IMR-90 (cell line): ENCODE results near the gene FNDC3B. TPM values are rescaled to one million over a fixed set of nuclear protein-coding genes. Genes with fewer than 3 reads are reported as not detected.

Experiments
- ATAC-seq: fragments of 200-7000 bp; cut with Tn5 transposase; 2 replicates; pipeline ENCODE4 v1.9.1; 2020; ENCODE audit warnings: low read depth, mild to moderate bottlenecking, moderate library complexity
- BruUV-seq: library from RNA; stranded (reverse); fragments of 400-500 nt; replicated peaks from 2 replicates; lab custom pipeline; 2021; lab: Mats Ljungman, UMichigan
- CTCF ChIA-PET: fragments of 300-600 bp; formaldehyde crosslinking; extraction: SDS; loops from one replicate; lab custom pipeline; 2021; ENCODE audit warnings: antibody characterized with exemption; lab: Yijun Ruan, JAX
- POLR2A ChIA-PET: fragments of 300-600 bp; sonication (Branson Sonifier 250); formaldehyde crosslinking; loops from one replicate; lab custom pipeline; 2022; ENCODE audit warnings: antibody characterized with exemption; ENCODE audit not compliant: unreplicated experiment; lab: Charles Lee
- DNase-seq: peaks from one replicate; pipeline ENCODE4 v3.0.0; 2013
- H2AFZ ChIP-seq: replicated peaks from 2 replicates; pipeline ENCODE3; 2013; ENCODE audit warnings: low read length, mild to moderate bottlenecking; ENCODE audit not compliant: poor library complexity
- H2AK5ac ChIP-seq: 2 replicates; pipeline ENCODE4 v1.6.1; 2013; ENCODE audit warnings: low read depth, low read length, inconsistent platforms
- H2AK9ac ChIP-seq: replicated peaks from 2 replicates; pipeline ENCODE3; 2013; ENCODE audit warnings: mild to moderate bottlenecking, low read depth, low read length, moderate library complexity; ENCODE audit not compliant: poor library complexity
- H2BK120ac ChIP-seq: 2 replicates; pipeline ENCODE4 v1.6.1; 2013; ENCODE audit warnings: low read depth, low read length, inconsistent platforms
- H2BK15ac ChIP-seq: 3 replicates; pipeline ENCODE4 v1.6.1; 2013; ENCODE audit warnings: low read depth, low read length, inconsistent platforms
- H2BK20ac ChIP-seq: 2 replicates; pipeline ENCODE4 v1.6.1; 2013; ENCODE audit warnings: low read depth, mild to moderate bottlenecking, inconsistent platforms, low read length, moderate library complexity
- H2BK5ac ChIP-seq: 2 replicates; pipeline ENCODE4 v1.6.1; 2013; ENCODE audit warnings: mild to moderate bottlenecking, low read depth, low read length, inconsistent platforms; ENCODE audit not compliant: poor library complexity, severe bottlenecking
- H3K14ac ChIP-seq: replicated peaks from 2 replicates; pipeline ENCODE4 v1.6.1; 2013; ENCODE audit warnings: low read depth, low read length, inconsistent platforms
- H3K18ac ChIP-seq: 2 replicates; pipeline ENCODE4 v1.6.1; 2013; ENCODE audit warnings: low read depth, low read length, control low read depth
- H3K23ac ChIP-seq: 2 replicates; pipeline ENCODE4 v1.6.1; 2013; ENCODE audit warnings: low read depth, low read length, inconsistent platforms
- H3K27ac ChIP-seq: 2 replicates; pipeline ENCODE4 v1.5.1; 2013; ENCODE audit warnings: mild to moderate bottlenecking, control low read depth, low read length; ENCODE audit not compliant: insufficient read depth
- H3K27me3 ChIP-seq: 2 replicates; pipeline ENCODE4 v1.6.1; 2013; ENCODE audit warnings: low read length; ENCODE audit not compliant: control insufficient read depth, insufficient read depth
- H3K36me3 ChIP-seq: 2 replicates; pipeline ENCODE4 v1.6.1; 2013; ENCODE audit warnings: low read length, mixed read lengths; ENCODE audit not compliant: control insufficient read depth, insufficient read depth
- H3K4ac ChIP-seq: 2 replicates; pipeline ENCODE4 v1.6.1; 2013; ENCODE audit warnings: low read depth, low read length, inconsistent platforms
- H3K4me1 ChIP-seq: 2 replicates; pipeline ENCODE4 v1.6.1; 2013; ENCODE audit warnings: low read length, mixed read lengths; ENCODE audit not compliant: control insufficient read depth, insufficient read depth
- H3K4me2 ChIP-seq: 2 replicates; pipeline ENCODE4 v1.6.1; 2013; ENCODE audit warnings: low read depth, mild to moderate bottlenecking, control low read depth, low read length, moderate library complexity
- H3K4me3 ChIP-seq: 2 replicates; pipeline ENCODE4 v1.5.1; 2013; ENCODE audit warnings: low read depth, mild to moderate bottlenecking, control low read depth, low read length, moderate library complexity; ENCODE audit not compliant: insufficient read depth
- H3K56ac ChIP-seq: 2 replicates; pipeline ENCODE4 v1.6.1; 2013; ENCODE audit warnings: low read length, inconsistent platforms; ENCODE audit not compliant: insufficient read depth; ENCODE audit errors: extremely low read depth
- H3K79me1 ChIP-seq, 2 experiments: 2 replicates each; pipeline ENCODE4 v1.6.1; 2013; ENCODE audit warnings: low read length in 2 of 2, inconsistent platforms in 1 of 2, low read depth in 1 of 2
- H3K9ac ChIP-seq: 2 replicates; pipeline ENCODE4 v1.6.1; 2013; ENCODE audit warnings: low read depth, low read length, control low read depth
- H3K9me1 ChIP-seq: 2 replicates; pipeline ENCODE4 v1.6.1; 2013; ENCODE audit warnings: low read length, inconsistent platforms; ENCODE audit not compliant: insufficient read depth
- H3K9me3 ChIP-seq: 2 replicates; pipeline ENCODE4 v1.6.1; 2013; ENCODE audit warnings: low read length; ENCODE audit not compliant: control insufficient read depth, insufficient read depth
- H4K20me1 ChIP-seq: 2 replicates; pipeline ENCODE4 v1.6.1; 2013; ENCODE audit warnings: low read length, inconsistent platforms; ENCODE audit not compliant: insufficient read depth
- H4K5ac ChIP-seq: 2 replicates; pipeline ENCODE4 v1.6.1; 2013; ENCODE audit warnings: mild to moderate bottlenecking, low read depth, low read length, control low read depth
- H4K8ac ChIP-seq, 2 experiments: 2 replicates each; pipeline ENCODE4 v1.6.1; 2013; ENCODE audit warnings: low read depth in 2 of 2, low read length in 2 of 2, control low read depth in 1 of 2, inconsistent platforms in 1 of 2
- H4K91ac ChIP-seq: 2 replicates; pipeline ENCODE4 v1.6.1; 2013; ENCODE audit warnings: low read depth, low read length, inconsistent platforms; ENCODE audit not compliant: insufficient read depth
- BHLHE40 ChIP-seq: fragments of 150-350 bp; IDR thresholded peaks from 2 replicates; pipeline ENCODE4 v1.6.1; 2016; ENCODE audit warnings: mild to moderate bottlenecking, low read depth, low read length
- CEBPB ChIP-seq: IDR thresholded peaks from 2 replicates; pipeline ENCODE4 v1.6.1; 2012; ENCODE audit warnings: low read depth, low read length, improper control_type of control experiment
- CHD1 ChIP-seq: IDR thresholded peaks from 2 replicates; pipeline ENCODE4 v1.6.1; 2012; ENCODE audit warnings: low read depth, low read length, improper control_type of control experiment
- FOS ChIP-seq: fragments of 150-350 bp; IDR thresholded peaks from 2 replicates; pipeline ENCODE4 v1.6.1; 2016; ENCODE audit warnings: low read depth, low read length
- NFE2L2 ChIP-seq: fragments of 150-350 bp; IDR thresholded peaks from 2 replicates; pipeline ENCODE4 v1.6.1; 2016; ENCODE audit warnings: low read depth, mild to moderate bottlenecking, low read length
- RCOR1 ChIP-seq: IDR thresholded peaks from 2 replicates; pipeline ENCODE4 v1.6.1; 2012; ENCODE audit warnings: mild to moderate bottlenecking, low read length, improper control_type of control experiment; ENCODE audit not compliant: insufficient replicate concordance
- RFX5 ChIP-seq: IDR thresholded peaks from 2 replicates; pipeline ENCODE4 v1.8.0; 2012; ENCODE audit warnings: low read depth, mild to moderate bottlenecking, low read length, moderate library complexity
- WGBS, 2 experiments: methylation state at CpG; one replicate each; pipeline versions ENCODE4 v1.1.5 to v1.1.7; 2013; ENCODE audit warnings: missing lambda C conversion rate in 2 of 2; ENCODE audit not compliant: insufficient read length in 1 of 2; ENCODE audit errors: extremely low coverage in 2 of 2; 5-methylcytosine and 5-hydroxymethylcytosine counted together
- dilution Hi-C: fragments of 300-500 bp; cut with HindIII; formaldehyde crosslinking; loops from one replicate; pipeline ENCODE4 v1.14.3; 2018; ENCODE audit warnings: low sequenced_read_pairs; ENCODE audit not compliant: unreplicated experiment
- in situ Hi-C: fragments of 300-500 bp; cut with MboI; formaldehyde crosslinking; loops from 3 replicates; pipeline ENCODE4 v1.14.3; 2019; ENCODE audit warnings: low sequenced_read_pairs, inconsistent platforms, mixed read lengths
- intact Hi-C: fragments of 100-400 bp; cut with micrococcal nuclease; formaldehyde crosslinking; loops from 2 replicates; pipeline ENCODE4 v1.10.0; 2022
- polyA plus RNA-seq, 3 experiments: library from polyadenylated mRNA; depleted of rRNA; stranded (reverse); fragments of >200 nt; gene quantifications; 2 replicates each; pipeline ENCODE4 v1.2.3, GENCODE V29; 2012; ENCODE audit warnings: low replicate concordance in 1 of 3
- total RNA-seq: library from RNA; depleted of rRNA; stranded (reverse); fragments of >200 nt; gene quantifications from 2 replicates; pipeline ENCODE4 v1.2.3, GENCODE V29; 2012
- TF ChIP-seq, protein P1 (sequence below): conservative IDR thresholded peaks from 2 replicates; pipeline ENCODE4 v1.5.1; 2012; ENCODE audit warnings: mild to moderate bottlenecking, low read depth, low read length, improper control_type of control experiment

Gene FNDC3B
- total and polyA plus RNA-seq, 2 of the 4 experiments (the other 2 are of a cell fraction) = 23.9 to 150 TPM

DNA sequence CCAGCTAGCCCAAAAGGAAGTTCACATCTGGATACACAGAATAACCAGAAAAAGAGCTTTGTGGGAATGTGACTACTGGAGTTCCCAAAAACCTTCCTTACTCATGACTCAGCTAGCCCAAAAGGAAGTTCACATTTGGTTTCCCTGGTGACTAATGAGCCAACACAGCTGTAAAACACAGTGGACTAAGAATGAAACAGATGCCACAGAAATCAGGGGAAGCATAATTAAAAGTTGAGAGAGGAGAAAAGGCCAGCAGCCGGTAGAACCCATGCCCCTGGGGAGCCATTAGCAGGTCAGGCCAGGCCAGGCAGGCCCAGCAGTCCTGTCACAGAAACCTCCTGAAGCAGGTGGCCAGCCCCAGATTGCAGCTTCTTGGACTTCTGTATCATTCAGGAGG is 278.6 kb downstream of the FNDC3B start:
- H2BK20ac ChIP-seq = peak overlapping the region; percentile 83
- H3K4me3 ChIP-seq = no peak overlapping the region
- TF ChIP-seq RFX5 (0 out of 2 replicates have a peak, but pooled peaks have one; percentile 31), CEBPB (no peak), RCOR1 (peak; percentile 19), FOS (peak; percentile 86), CHD1 (no peak), NFE2L2 (peak; percentile 69), BHLHE40 (no peak)
- TF ChIP-seq, protein P1, sequence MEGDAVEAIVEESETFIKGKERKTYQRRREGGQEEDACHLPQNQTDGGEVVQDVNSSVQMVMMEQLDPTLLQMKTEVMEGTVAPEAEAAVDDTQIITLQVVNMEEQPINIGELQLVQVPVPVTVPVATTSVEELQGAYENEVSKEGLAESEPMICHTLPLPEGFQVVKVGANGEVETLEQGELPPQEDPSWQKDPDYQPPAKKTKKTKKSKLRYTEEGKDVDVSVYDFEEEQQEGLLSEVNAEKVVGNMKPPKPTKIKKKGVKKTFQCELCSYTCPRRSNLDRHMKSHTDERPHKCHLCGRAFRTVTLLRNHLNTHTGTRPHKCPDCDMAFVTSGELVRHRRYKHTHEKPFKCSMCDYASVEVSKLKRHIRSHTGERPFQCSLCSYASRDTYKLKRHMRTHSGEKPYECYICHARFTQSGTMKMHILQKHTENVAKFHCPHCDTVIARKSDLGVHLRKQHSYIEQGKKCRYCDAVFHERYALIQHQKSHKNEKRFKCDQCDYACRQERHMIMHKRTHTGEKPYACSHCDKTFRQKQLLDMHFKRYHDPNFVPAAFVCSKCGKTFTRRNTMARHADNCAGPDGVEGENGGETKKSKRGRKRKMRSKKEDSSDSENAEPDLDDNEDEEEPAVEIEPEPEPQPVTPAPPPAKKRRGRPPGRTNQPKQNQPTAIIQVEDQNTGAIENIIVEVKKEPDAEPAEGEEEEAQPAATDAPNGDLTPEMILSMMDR = no peak
- no TSS peak for BruUV-seq
- H2AK9ac ChIP-seq = peak overlapping the region; percentile 5
- H3K27me3 ChIP-seq = no peaks in the 10 kb centered on the region
- peak overlapping the region; percentile 87 for H2BK5ac ChIP-seq
- H3K79me1 ChIP-seq = peaks cover 38 to 78% of the 10 kb centered on the region in 2 experiments
- ChIA-PET POLR2A (interaction anchor here (0.6 kb wide), 1 partner anchor 218 kb away, joined by 3 read pairs; no protein-coding TSS in a partner anchor), CTCF (interaction anchor here (0.7 to 1.4 kb wide), 2 partner anchors 11 to 14 kb away, joined by 3 read pairs; no protein-coding TSS in a partner anchor)
- H4K91ac ChIP-seq = peak overlapping the region; percentile 80; the same call in 1 of the 2 replicates
- H4K5ac ChIP-seq = peak overlapping the region; percentile 89
- no CpG with 5 or more reads among the region's 1 CpG for WGBS, 2 experiments
- 0 out of 2 replicates have a peak overlapping the region, but pooled peaks have one; percentile 3 for H3K56ac ChIP-seq
- H3K18ac ChIP-seq = peak overlapping the region; percentile 91
- peak overlapping the region; percentile 65 for H3K27ac ChIP-seq
- no peak overlapping the region; the same call in 1 of the 2 replicates for H3K9ac ChIP-seq
- dilution Hi-C loops = no loop called here
- in situ Hi-C loops = no loop called here
- no peak overlapping the region for H2AFZ ChIP-seq
- H2BK15ac ChIP-seq = peak overlapping the region; percentile 78; the same call in 1 of the 3 replicates
- no peaks in the 10 kb centered on the region for H3K9me3 ChIP-seq
- H3K14ac ChIP-seq = peak overlapping the region; percentile 90
- DNase-seq (peak; percentile 96), ATAC-seq (peak; percentile 71)
- peaks cover 10% of the 10 kb centered on the region; the same call in 1 of the 2 replicates for H4K20me1 ChIP-seq
- H3K23ac ChIP-seq = peak overlapping the region; percentile 94; the same call in 1 of the 2 replicates
- peaks cover 38% of the 10 kb centered on the region for H3K9me1 ChIP-seq
- H2BK120ac ChIP-seq = peak overlapping the region; percentile 87
- peak overlapping the region; percentile 86; the same call in 1 of the 2 replicates for H2AK5ac ChIP-seq
- peak overlapping the region; percentile 75 for H3K4me2 ChIP-seq
- intact Hi-C loops = no loop called here
- H4K8ac ChIP-seq = peak overlapping the region in 1 of 2 experiments; percentile 78; a peak in 1 of 4 replicates
- peaks cover 33% of the 10 kb centered on the region for H3K36me3 ChIP-seq
- peaks cover 37% of the 10 kb centered on the region for H3K4me1 ChIP-seq
- H3K4ac ChIP-seq = peak overlapping the region; percentile 95
